SU-DHL-6 (cell line): ENCODE data around the gene FBXO5.
A peak's percentile ranks its signal among the peaks of the same experiment; 100 is the strongest.

ENCODE experiments used
- H2AFZ ChIP-seq: fragments of 200-600 bp; sonication (generic); 2 replicates; pipeline ENCODE4 v1.6.1; 2014; ENCODE audit warnings: low read depth, mild to moderate bottlenecking, moderate library complexity, mixed read lengths, antibody characterized with exemption, low read length; ENCODE audit not compliant: severe bottlenecking
- H3F3A ChIP-seq: fragments of 200-600 bp; shearing (Covaris generic); 2 replicates; pipeline ENCODE4 v1.6.0; 2016; ENCODE audit warnings: antibody characterized with exemption, mild to moderate bottlenecking; ENCODE audit not compliant: insufficient read depth
- H3K27ac ChIP-seq: fragments of 200-600 bp; sonication (generic); 2 replicates; pipeline ENCODE4 v1.5.1; 2016; ENCODE audit warnings: low read depth, mild to moderate bottlenecking, low read length, moderate library complexity, mixed read lengths
- H3K27me3 ChIP-seq: fragments of 200-600 bp; sonication (generic), shearing (Covaris generic); 2 replicates; pipeline ENCODE4 v1.6.0; 2014; ENCODE audit warnings: mild to moderate bottlenecking, low read length
- H3K36me3 ChIP-seq: fragments of 200-600 bp; sonication (generic); 2 replicates; pipeline ENCODE4 v1.6.1; 2014; ENCODE audit warnings: mild to moderate bottlenecking, low read length, mixed read lengths
- H3K4me2 ChIP-seq: fragments of 300-600, 200-600 bp; shearing (Covaris generic), sonication (generic); 2 replicates; pipeline ENCODE4 v1.6.0; 2014; ENCODE audit warnings: low read length, low read depth, mild to moderate bottlenecking; ENCODE audit not compliant: poor library complexity, severe bottlenecking
- H3K4me3 ChIP-seq: fragments of 200-600 bp; sonication (generic); 2 replicates; pipeline ENCODE4 v1.5.1; 2014; ENCODE audit warnings: antibody characterized with exemption, low read length, mild to moderate bottlenecking, mixed read lengths; ENCODE audit not compliant: insufficient read depth, poor library complexity, severe bottlenecking
- H3K79me2 ChIP-seq: fragments of 200-600 bp; sonication (generic); 2 replicates; pipeline ENCODE4 v1.6.1; 2014; ENCODE audit warnings: mild to moderate bottlenecking, low read length, moderate library complexity; ENCODE audit not compliant: insufficient read depth
- H3K9ac ChIP-seq: fragments of 200-600 bp; sonication (generic); 2 replicates; pipeline ENCODE4 v1.7.0; 2014; ENCODE audit warnings: mild to moderate bottlenecking, low read length
- H3K9me2 ChIP-seq: fragments of 200-600 bp; sonication (generic); replicated peaks from 2 replicates; pipeline ENCODE4 v1.6.1; 2014; ENCODE audit warnings: low read length; ENCODE audit not compliant: insufficient read depth
- H3K9me3 ChIP-seq: fragments of 200-600 bp; sonication (generic); 2 replicates; pipeline ENCODE4 v1.6.1; 2014; ENCODE audit warnings: low read length, mixed read lengths; ENCODE audit not compliant: insufficient read depth
- H4K20me1 ChIP-seq: fragments of 200-600 bp; sonication (generic); 2 replicates; pipeline ENCODE4 v1.6.1; 2014; ENCODE audit warnings: low read depth, mild to moderate bottlenecking, antibody characterized with exemption, low read length, moderate library complexity, mixed read lengths
- CTCF ChIP-seq: fragments of 200-600 bp; sonication (generic); IDR thresholded peaks from one replicate; pipeline ENCODE4 v1.5.1; 2017; ENCODE audit warnings: antibody characterized with exemption, mild to moderate bottlenecking, low read length, moderate library complexity; ENCODE audit not compliant: insufficient read depth, poor library complexity, severe bottlenecking
- EZH2phosphoT487 ChIP-seq: fragments of 200-600 bp; sonication (generic), shearing (Covaris generic); conservative IDR thresholded peaks from 2 replicates; pipeline ENCODE4 v1.6.1; 2018; ENCODE audit warnings: mild to moderate bottlenecking, antibody characterized with exemption, low read length, moderate library complexity, mixed read lengths

The FBXO5 gene

GRCh38 chr6:152982904-152983636, at the start of gene FBXO5:
TSS of gene FBXO5 (minus strand) at chr6:152983041. CDS start at chr6:152982959, 82 bp downstream.
- peak within 1 kb of the TSS; percentile 95 for H3K27ac ChIP-seq
- H3K4me3 ChIP-seq = peak within 1 kb of the TSS; percentile 96
- no peaks in the 10 kb centered on the region for H3K9me3 ChIP-seq
- H3K27me3 ChIP-seq = no peaks in the 10 kb centered on the region
- H3K9ac ChIP-seq = peak within 1 kb of the TSS; percentile 100
- H4K20me1 ChIP-seq = peaks cover 34% of the 10 kb centered on the region
- no peak for TF ChIP-seq CTCF
- no peak for TF ChIP-seq EZH2phosphoT487
- H3K79me2 ChIP-seq = peaks cover 83% of the 10 kb centered on the region
- H2AFZ ChIP-seq = peak within 1 kb of the TSS; percentile 37
- peaks cover 35% of the 10 kb centered on the region for H3K36me3 ChIP-seq
- H3K4me2 ChIP-seq = peak within 1 kb of the TSS; percentile 98
- H3F3A ChIP-seq = peaks cover 23% of the 10 kb centered on the region
- H3K9me2 ChIP-seq = no peaks in the 10 kb centered on the region

- Histone ChIP-seq H3K36me3 (no peaks in the 10 kb centered on the region), H3K9me2 (no peaks in the 10 kb centered on the region), H3F3A (no peaks in the 10 kb centered on the region), H3K27ac (no peak overlapping the region), H3K9me3 (no peaks in the 10 kb centered on the region), H4K20me1 (no peaks in the 10 kb centered on the region), H3K79me2 (no peaks in the 10 kb centered on the region), H3K4me2 (no peak overlapping the region), H2AFZ (no peak overlapping the region), H3K27me3 (no peaks in the 10 kb centered on the region), H3K9ac (no peak overlapping the region), H3K4me3 (no peak overlapping the region)
- TF ChIP-seq EZH2phosphoT487 (no peak), CTCF (peak; percentile 47)
These were observed 49.5 kb upstream of the FBXO5 start for GRCh38 chr6:153032255-153032882.

- Histone ChIP-seq H3K27me3 (no peaks in the 10 kb centered on the region), H4K20me1 (no peaks in the 10 kb centered on the region), H3K27ac (no peak overlapping the region), H3K4me2 (no peak overlapping the region), H3K9me2 (no peaks in the 10 kb centered on the region), H3K9me3 (no peaks in the 10 kb centered on the region), H3K9ac (no peak overlapping the region), H3K79me2 (no peaks in the 10 kb centered on the region), H2AFZ (no peak overlapping the region), H3F3A (no peaks in the 10 kb centered on the region), H3K4me3 (no peak overlapping the region), H3K36me3 (no peaks in the 10 kb centered on the region)
- TF ChIP-seq EZH2phosphoT487 = no peak
- TF ChIP-seq CTCF = no peak
These were observed 48.6 kb upstream of the FBXO5 start for GRCh38 chr6:153031335-153031955.
